H1 (cell line): Measurements from ENCODE around the gene IL31RA. TPM values are rescaled to one million over a fixed set of nuclear protein-coding genes. Genes with fewer than 3 reads are reported as not detected.

Source experiments
- CTCF ChIA-PET: fragments of 300-600 bp; sonication (Branson Sonifier 250); formaldehyde crosslinking; loops from one replicate; lab custom pipeline; 2021; ENCODE audit not compliant: partially characterized antibody; lab: Charles Lee
- POLR2A ChIA-PET: fragments of 300-600 bp; sonication (Branson Sonifier 250); formaldehyde crosslinking; loops from one replicate; lab custom pipeline; 2021; ENCODE audit warnings: inconsistent platforms; ENCODE audit not compliant: partially characterized antibody; lab: Charles Lee
- DNase-seq, 2 experiments: peaks; one replicate each; pipeline versions ENCODE4 v3.0.0 to v3.0.0-alpha.2; 2010 to 2022; ENCODE audit warnings: low spot score in 2 of 2, low read depth in 1 of 2, mixed read lengths in 1 of 2
- FAIRE-seq: peaks from 2 replicates; lab custom pipeline; 2011; peaks lifted over from hg19 to GRCh38; lab: Jason Lieb, UNC
- H2AFZ ChIP-seq: 2 replicates; pipeline ENCODE4 v1.8.1; 2012; ENCODE audit warnings: low read length, inconsistent platforms
- H2AK5ac ChIP-seq: 2 replicates; pipeline ENCODE4 v1.6.1; 2013; ENCODE audit warnings: low read depth, low read length
- H2BK120ac ChIP-seq: replicated peaks from 2 replicates; pipeline ENCODE3; 2013; ENCODE audit warnings: low read depth, low read length, inconsistent platforms
- H2BK12ac ChIP-seq: 2 replicates; pipeline ENCODE4 v1.6.1; 2013; ENCODE audit warnings: low read depth, low read length
- H2BK15ac ChIP-seq: 2 replicates; pipeline ENCODE4 v1.6.1; 2013; ENCODE audit warnings: low read length
- H2BK20ac ChIP-seq: 2 replicates; pipeline ENCODE4 v1.6.1; 2013; ENCODE audit warnings: low read length
- H2BK5ac ChIP-seq: 2 replicates; pipeline ENCODE4 v1.6.1; 2013; ENCODE audit warnings: low read depth, low read length
- H3K14ac ChIP-seq: 2 replicates; pipeline ENCODE4 v1.6.1; 2013; ENCODE audit warnings: inconsistent platforms; ENCODE audit not compliant: insufficient read length
- H3K18ac ChIP-seq: 2 replicates; pipeline ENCODE4 v1.6.1; 2013; ENCODE audit warnings: low read length; ENCODE audit errors: extremely low read depth
- H3K23ac ChIP-seq: 2 replicates; pipeline ENCODE4 v1.6.1; 2013; ENCODE audit warnings: inconsistent platforms; ENCODE audit not compliant: insufficient read length
- H3K23me2 ChIP-seq: 2 replicates; pipeline ENCODE4 v1.6.1; 2013; ENCODE audit warnings: low read depth, low read length
- H3K27ac ChIP-seq: 2 replicates; pipeline ENCODE4 v1.6.1; 2011; ENCODE audit warnings: low read depth, low read length, inconsistent platforms
- H3K27me3 ChIP-seq, 4 experiments: replicated peaks in 1 of 4; 1 replicate in 1 of 4; 2 replicates in 3 of 4; pipeline versions ENCODE4 v1.6.1 to v1.8.1; 2011 to 2013; ENCODE audit warnings: low read length in 3 of 4, mild to moderate bottlenecking in 3 of 4, inconsistent platforms in 2 of 4, mixed read lengths in 2 of 4, moderate library complexity in 1 of 4; ENCODE audit not compliant: control insufficient read depth in 3 of 4, insufficient read depth in 3 of 4; ENCODE audit errors: extremely low read depth in 1 of 4
- H3K36me3 ChIP-seq, 4 experiments: 2 replicates each; pipeline versions ENCODE4 v1.6.1 to v1.8.1; 2011 to 2013; ENCODE audit warnings: mild to moderate bottlenecking in 4 of 4, low read length in 3 of 4, moderate library complexity in 2 of 4, control low read depth in 1 of 4, inconsistent platforms in 1 of 4; ENCODE audit not compliant: insufficient read depth in 4 of 4, control insufficient read depth in 2 of 4
- H3K4ac ChIP-seq: replicated peaks from 2 replicates; pipeline ENCODE3; 2013; ENCODE audit warnings: low read length, low read depth, mixed read lengths, inconsistent platforms; ENCODE audit not compliant: insufficient read length
- H3K4me1 ChIP-seq, 4 experiments: replicated peaks in 1 of 4; 1 replicate in 1 of 4; 2 replicates in 3 of 4; pipeline versions ENCODE4 v1.6.1 to v1.8.1; 2011 to 2013; ENCODE audit warnings: low read length in 3 of 4, inconsistent platforms in 2 of 4, mixed read lengths in 1 of 4; ENCODE audit not compliant: insufficient read depth in 4 of 4, control insufficient read depth in 3 of 4
- H3K4me2 ChIP-seq, 2 experiments: 2 replicates each; pipeline versions ENCODE4 v1.6.1 to v1.8.1; 2011 to 2013; ENCODE audit warnings: low read depth in 2 of 2, low read length in 2 of 2, control low read depth in 1 of 2, inconsistent platforms in 1 of 2, mild to moderate bottlenecking in 1 of 2; ENCODE audit not compliant: insufficient read depth in 1 of 2
- H3K4me3 ChIP-seq, 4 experiments: fragments of 200-600, 300-600 bp in 1 of 4; sonication (generic), shearing (Covaris generic), sonication (Bioruptor Twin) in 1 of 4; 2 replicates each; pipeline versions ENCODE4 v1.5.1 to v1.8.1; 2011 to 2016; ENCODE audit warnings: low read length in 4 of 4, low read depth in 3 of 4, control low read depth in 2 of 4, inconsistent platforms in 2 of 4, mild to moderate bottlenecking in 2 of 4, mixed read lengths in 1 of 4, moderate library complexity in 1 of 4; ENCODE audit not compliant: insufficient read depth in 2 of 4; ENCODE audit errors: extremely low read depth in 1 of 4
- H3K56ac ChIP-seq: replicated peaks from 2 replicates; pipeline ENCODE3; 2013; ENCODE audit warnings: low read depth, mild to moderate bottlenecking, mixed read lengths, low read length, inconsistent platforms; ENCODE audit not compliant: insufficient read length
- H3K79me1 ChIP-seq: 2 replicates; pipeline ENCODE4 v1.6.1; 2013; ENCODE audit warnings: low read depth, low read length, control low read depth
- H3K79me2 ChIP-seq, 2 experiments: 2 replicates each; pipeline versions ENCODE4 v1.6.1 to v1.8.1; 2012 to 2013; ENCODE audit warnings: low read length in 2 of 2, mild to moderate bottlenecking in 2 of 2, inconsistent platforms in 1 of 2; ENCODE audit not compliant: insufficient read depth in 2 of 2, control insufficient read depth in 1 of 2
- H3K9ac ChIP-seq, 4 experiments: replicated peaks in 1 of 4; 1 replicate in 1 of 4; 2 replicates in 3 of 4; pipeline versions ENCODE4 v1.6.1 to v1.8.1; 2011 to 2013; ENCODE audit warnings: low read depth in 3 of 4, low read length in 3 of 4, control low read depth in 2 of 4, mild to moderate bottlenecking in 2 of 4, moderate library complexity in 2 of 4, inconsistent platforms in 1 of 4; ENCODE audit errors: extremely low read depth in 1 of 4
- H3K9me3 ChIP-seq, 2 experiments: 2 replicates each; pipeline versions ENCODE4 v1.6.1 to v1.8.1; 2012 to 2013; ENCODE audit warnings: mild to moderate bottlenecking in 2 of 2, moderate library complexity in 2 of 2, control low read depth in 1 of 2, inconsistent platforms in 1 of 2, low read depth in 1 of 2, low read length in 1 of 2, mixed read lengths in 1 of 2; ENCODE audit not compliant: insufficient read depth in 2 of 2
- H4K20me1 ChIP-seq, 2 experiments: replicated peaks in 1 of 2; 2 replicates each; pipeline versions ENCODE3 to v1.8.1; 2011 to 2013; ENCODE audit warnings: inconsistent platforms in 2 of 2, low read length in 2 of 2, mild to moderate bottlenecking in 1 of 2; ENCODE audit not compliant: insufficient read depth in 2 of 2, control insufficient read depth in 1 of 2
- H4K5ac ChIP-seq: 2 replicates; pipeline ENCODE4 v1.6.1; 2013; ENCODE audit warnings: low read length, low read depth, mixed read lengths, inconsistent platforms; ENCODE audit not compliant: insufficient read length
- H4K8ac ChIP-seq: 2 replicates; pipeline ENCODE4 v1.8.0; 2013; ENCODE audit warnings: mild to moderate bottlenecking, moderate library complexity, low read length, inconsistent platforms; ENCODE audit not compliant: insufficient read depth; ENCODE audit errors: extremely low read depth
- H4K91ac ChIP-seq: replicated peaks from 2 replicates; pipeline ENCODE3; 2013; ENCODE audit warnings: low read length, mixed read lengths, inconsistent platforms; ENCODE audit not compliant: insufficient read length
- ASH2L ChIP-seq: fragments of 200-600, 300-600 bp; sonication (generic); IDR thresholded peaks from one replicate; pipeline ENCODE4 v1.7.1; 2017; ENCODE audit warnings: low read length
- EZH2 ChIP-seq: fragments of 200-600 bp; sonication (generic); IDR thresholded peaks from 2 replicates; pipeline ENCODE4 v1.7.1; 2012; ENCODE audit warnings: low read depth, mild to moderate bottlenecking, moderate library complexity, low read length, inconsistent platforms; ENCODE audit not compliant: severe bottlenecking
- HDAC6 ChIP-seq: IDR thresholded peaks from one replicate; pipeline ENCODE4 v1.7.1; 2012; ENCODE audit warnings: low read depth, mild to moderate bottlenecking, inconsistent platforms, low read length, moderate library complexity
- PHF8 ChIP-seq: fragments of 200-600 bp; sonication (generic); conservative IDR thresholded peaks from 2 replicates; pipeline ENCODE4 v1.7.1; 2012; ENCODE audit warnings: low read depth, mild to moderate bottlenecking, inconsistent platforms, low read length, moderate library complexity
- POLR2A ChIP-seq, 2 experiments: IDR thresholded peaks; 1 replicate in 1 of 2; 2 replicates in 1 of 2; pipeline ENCODE4 v1.6.1; 2011; ENCODE audit warnings: low read depth in 2 of 2, low read length in 2 of 2, mild to moderate bottlenecking in 2 of 2; ENCODE audit errors: control extremely low read depth in 1 of 2
- POU5F1 ChIP-seq: IDR thresholded peaks from 2 replicates; pipeline ENCODE4 v1.6.1; 2011; ENCODE audit warnings: low read depth, mild to moderate bottlenecking, low read length, moderate library complexity
- RXRA ChIP-seq: IDR thresholded peaks from 2 replicates; pipeline ENCODE4 v1.6.1; 2011; ENCODE audit warnings: low read depth, mild to moderate bottlenecking, low read length, moderate library complexity; ENCODE audit not compliant: insufficient read depth
- SIX5 ChIP-seq: IDR thresholded peaks from 2 replicates; pipeline ENCODE4 v1.6.1; 2011; ENCODE audit warnings: mild to moderate bottlenecking, low read depth, low read length
- SUZ12 ChIP-seq: fragments of 200-600 bp; sonication (generic); IDR thresholded peaks from 2 replicates; pipeline ENCODE4 v1.6.1; 2012; ENCODE audit warnings: mild to moderate bottlenecking, inconsistent platforms, low read length, moderate library complexity, mixed read lengths
- TCF12 ChIP-seq: IDR thresholded peaks from 2 replicates; pipeline ENCODE4 v1.6.1; 2011; ENCODE audit warnings: low read depth, mild to moderate bottlenecking, low read length
- WGBS, 2 experiments: shearing (Covaris generic) in 1 of 2; methylation state at CpG; one replicate each; pipeline versions ENCODE4 v1.1.6 to v1.1.7; 2013 to 2015; ENCODE audit warnings: low lambda C conversion rate in 2 of 2, mixed read lengths in 2 of 2, inconsistent platforms in 1 of 2, low coverage in 1 of 2, missing lambda C conversion rate in 1 of 2; ENCODE audit not compliant: insufficient replicate concordance in 2 of 2, insufficient coverage in 1 of 2, insufficient read length in 1 of 2; ENCODE audit errors: extremely low coverage in 1 of 2, missing lambda C conversion rate in 1 of 2; 5-methylcytosine and 5-hydroxymethylcytosine counted together
- polyA plus RNA-seq, 7 experiments: library from polyadenylated mRNA; depleted of rRNA in 3 of 7; stranded (reverse) in 5 of 7; unstranded in 2 of 7; fragments of >200 nt in 5 of 7; fragments of 200-250 nt in 2 of 7; gene quantifications; 1 replicate in 5 of 7; 2 replicates in 1 of 7; 4 replicates in 1 of 7; pipeline versions ENCODE4 v1.2.1 to v1.2.3, GENCODE V29; 2011 to 2013; ENCODE audit warnings: missing spikeins in 2 of 7, mixed read lengths in 2 of 7
- total RNA-seq: library from RNA; stranded (reverse); fragmentation: NEBNext Ultra II Directional; extraction: Animal tissue kit (Norgen Biotek cat#: 25700); gene quantifications from 2 replicates; pipeline ENCODE4 v1.2.1, GENCODE V29; 2021
- TF ChIP-seq, protein P1 (sequence below): IDR thresholded peaks from 2 replicates; pipeline ENCODE4 v1.6.1; 2011; ENCODE audit warnings: low read depth, mild to moderate bottlenecking, low read length; ENCODE audit not compliant: insufficient read depth

IL31RA gene
- total and polyA plus RNA-seq, 2 of the 8 experiments (the other 6 are each of a cell fraction or from before 2014, with no cell fraction given) = not detected

DNA sequence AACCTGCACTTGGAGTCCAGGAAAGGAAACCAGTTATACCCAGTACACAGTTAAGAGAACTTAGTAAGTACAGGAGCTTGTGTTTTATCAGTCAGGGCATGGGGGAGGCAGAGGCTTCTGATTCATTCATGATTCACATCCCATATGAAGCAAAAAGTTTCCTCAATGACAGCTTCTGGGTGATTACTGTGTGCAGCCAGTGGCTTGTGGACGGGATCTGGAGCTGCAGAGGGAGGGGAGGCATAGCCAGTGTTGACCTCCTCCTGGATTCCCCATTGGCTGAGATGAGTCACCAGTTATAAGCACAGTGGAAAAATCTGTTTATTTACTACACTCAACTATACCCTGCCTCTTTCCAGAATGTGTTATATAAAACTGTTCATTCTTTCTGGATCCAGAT is 17.7 kb downstream of the IL31RA start:
- Histone ChIP-seq H2BK120ac (no peak overlapping the region), H3K9me3 (no peaks in the 10 kb centered on the region), H4K91ac (no peak overlapping the region), H4K8ac (no peak overlapping the region), H3K4ac (no peak overlapping the region), H2AK5ac (no peak overlapping the region), H3K18ac (no peak overlapping the region), H2BK15ac (no peak overlapping the region), H3K79me1 (no peaks in the 10 kb centered on the region), H3K23ac (no peak overlapping the region), H3K23me2 (peaks cover 11% of the 10 kb centered on the region; the same call in 1 of the 2 replicates), H3K36me3 (no peaks in the 10 kb centered on the region; a peak in 1 of 8 replicates), H3K4me3 (no peak overlapping the region), H2BK20ac (no peak overlapping the region), H3K56ac (no peak overlapping the region), H3K9ac (no peak overlapping the region), H4K20me1 (peaks cover 0 to 7% of the 10 kb centered on the region in 2 experiments), H3K27ac (no peak overlapping the region), H4K5ac (no peak overlapping the region), H3K14ac (no peak overlapping the region), H2AFZ (no peak overlapping the region), H3K4me1 (no peaks in the 10 kb centered on the region), H3K27me3 (no peaks in the 10 kb centered on the region), H2BK5ac (no peak overlapping the region), H3K4me2 (no peak overlapping the region), H2BK12ac (no peak overlapping the region), H3K79me2 (no peaks in the 10 kb centered on the region)
- DNase-seq (no peak), FAIRE-seq (no peak)
- CTCF ChIA-PET = interaction anchor here (0.5 kb wide), 1 partner anchor 149 kb away, joined by 3 read pairs; no protein-coding TSS in a partner anchor
- WGBS, 2 experiments = 53% methylated on average over 1 of the region's 1 CpG; no CpG with 5 or more reads in 1 of the 2 experiments
- TF ChIP-seq PHF8 (no peak), HDAC6 (no peak), RXRA (no peak), ASH2L (no peak), POU5F1 (no peak), SIX5 (no peak), EZH2 (no peak), POLR2A (IDR thresholded peaks at IDR 0.05; ENCODE audit: control extremely low read depth in 1 of 2, low read depth in 2 of 2, low read length in 2 of 2) (no peak), TCF12 (no peak), SUZ12 (no peak)
- TF ChIP-seq, protein P1, sequence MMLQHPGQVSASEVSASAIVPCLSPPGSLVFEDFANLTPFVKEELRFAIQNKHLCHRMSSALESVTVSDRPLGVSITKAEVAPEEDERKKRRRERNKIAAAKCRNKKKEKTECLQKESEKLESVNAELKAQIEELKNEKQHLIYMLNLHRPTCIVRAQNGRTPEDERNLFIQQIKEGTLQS = no peak
- POLR2A ChIA-PET = no interaction called here
